CD4-positive, alpha-beta T cell treated with Interleukin-15 for 1 hour (primary cell): Measurements from ENCODE around the gene JADE1.

ENCODE experiments used
- DNase-seq: peaks from one replicate; pipeline ENCODE4 v3.0.0-alpha.2; 2020

Gene JADE1

DNA sequence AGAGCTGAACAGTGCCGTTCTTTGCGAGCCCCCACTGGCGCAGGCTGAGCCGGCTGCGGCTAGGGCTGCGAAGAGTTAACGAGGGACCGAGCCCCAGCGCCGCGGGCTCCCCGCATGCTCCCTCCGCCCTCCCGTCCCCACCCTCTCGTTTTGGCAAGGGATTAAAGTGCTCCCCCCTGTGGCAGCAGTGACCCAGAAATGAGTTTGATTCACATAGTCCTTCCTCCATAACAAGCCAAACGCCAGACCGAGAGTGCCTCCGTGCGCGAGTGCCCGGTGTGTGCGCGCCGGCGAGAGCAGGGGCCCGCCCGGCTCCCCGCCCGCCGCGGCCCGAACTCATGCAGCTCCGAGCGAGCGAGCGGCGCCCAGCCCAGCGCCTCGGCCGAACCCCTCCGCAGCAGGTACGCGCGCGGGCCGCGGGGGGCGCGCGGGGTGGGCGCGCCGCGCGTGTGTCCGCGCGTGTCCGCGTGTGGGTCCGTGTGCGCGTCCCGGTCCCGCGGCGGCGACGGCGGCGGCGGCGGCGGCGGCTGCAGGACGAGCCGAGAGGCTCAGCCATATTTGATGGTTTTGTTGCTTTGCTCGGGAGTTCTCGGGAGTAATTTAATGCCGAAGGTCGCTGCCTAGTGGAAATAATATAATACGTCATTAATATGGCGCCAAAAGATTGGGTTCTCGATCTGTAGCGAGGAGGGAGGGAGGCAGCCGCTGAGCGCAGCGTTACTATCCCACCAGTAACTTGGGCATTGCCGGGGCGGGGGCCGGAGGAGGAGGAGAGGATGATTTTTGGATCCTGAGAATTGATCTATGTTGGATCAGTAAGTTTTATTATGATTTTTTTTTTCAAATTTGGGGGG is at the start of gene JADE1:
Gene JADE1, plus strand, starts transcription at position 224 of the 854 bp plus-strand sequence. CDS start 22,059 bp downstream, outside the sequence.
- DNase-seq = peak; percentile 92

DNA sequence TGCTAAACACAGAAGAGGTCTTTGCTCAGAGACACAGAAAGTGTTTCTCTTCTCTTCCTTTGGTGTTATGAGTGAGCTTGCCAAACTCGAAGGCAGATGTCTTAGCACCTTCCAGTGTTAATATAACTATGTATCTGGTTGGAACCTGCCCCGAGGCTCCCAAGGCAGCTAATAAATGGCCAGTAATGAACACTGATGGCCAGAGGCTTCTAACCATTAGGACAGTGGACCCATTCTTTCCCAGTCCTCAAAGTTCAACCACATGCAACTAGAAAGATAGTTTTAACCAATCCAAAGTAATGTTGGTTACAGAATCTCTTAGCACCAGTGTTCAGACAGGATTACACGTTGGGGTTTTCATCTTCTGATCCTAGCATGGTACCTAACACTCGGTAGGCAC is 42.7 kb upstream of the JADE1 start:
- DNase-seq = no peak

DNA sequence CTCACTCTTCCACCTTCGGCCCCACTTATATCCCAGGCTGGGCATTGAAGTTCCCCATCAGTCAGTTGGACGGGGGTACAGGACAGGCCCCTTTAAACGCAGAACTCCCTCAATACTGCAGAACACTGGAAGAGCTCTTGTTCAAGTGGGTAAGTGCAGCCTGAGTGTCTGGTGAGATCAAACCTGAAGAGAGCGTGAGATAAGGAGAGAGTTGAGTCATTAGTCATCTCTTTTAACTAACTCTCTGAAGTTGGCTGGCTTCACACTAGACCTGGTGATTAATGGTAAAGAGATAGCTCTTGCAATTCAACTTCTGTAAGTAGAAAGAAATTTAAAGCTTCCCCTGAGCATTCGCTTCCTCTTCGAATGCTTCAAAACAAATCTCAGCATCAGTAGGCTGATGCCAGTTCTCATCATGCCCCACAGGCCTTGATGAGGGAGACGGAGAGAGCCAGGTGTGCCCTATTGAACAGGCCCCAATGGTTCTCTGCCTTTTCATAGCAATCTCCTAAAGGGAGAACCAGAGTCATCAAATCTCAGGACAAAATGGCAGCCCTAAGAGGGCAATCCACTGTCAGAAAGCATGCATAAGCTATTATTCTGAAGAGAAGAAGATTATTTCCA is 41.0 kb upstream of the JADE1 start:
- no peak for DNase-seq

DNA sequence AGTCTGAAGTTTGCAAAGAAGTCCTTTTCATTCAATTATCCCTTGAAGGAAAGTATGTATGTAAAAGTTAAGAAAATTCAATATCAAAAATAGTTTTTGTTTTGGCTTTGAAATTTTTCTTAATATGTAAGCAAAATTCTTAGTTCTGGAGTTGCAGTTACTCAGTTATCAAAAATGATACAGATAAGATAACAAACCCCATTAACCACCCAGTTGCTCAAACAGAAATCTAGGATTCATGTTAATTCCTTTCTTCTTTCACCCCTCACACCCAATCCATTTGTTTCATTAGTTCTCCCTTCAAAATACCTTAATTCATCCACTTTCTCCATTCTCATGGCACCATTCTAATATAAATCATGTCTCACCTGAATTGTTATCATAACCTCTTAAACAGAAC is 40.5 kb upstream of the JADE1 start:
- DNase-seq = no peak

DNA sequence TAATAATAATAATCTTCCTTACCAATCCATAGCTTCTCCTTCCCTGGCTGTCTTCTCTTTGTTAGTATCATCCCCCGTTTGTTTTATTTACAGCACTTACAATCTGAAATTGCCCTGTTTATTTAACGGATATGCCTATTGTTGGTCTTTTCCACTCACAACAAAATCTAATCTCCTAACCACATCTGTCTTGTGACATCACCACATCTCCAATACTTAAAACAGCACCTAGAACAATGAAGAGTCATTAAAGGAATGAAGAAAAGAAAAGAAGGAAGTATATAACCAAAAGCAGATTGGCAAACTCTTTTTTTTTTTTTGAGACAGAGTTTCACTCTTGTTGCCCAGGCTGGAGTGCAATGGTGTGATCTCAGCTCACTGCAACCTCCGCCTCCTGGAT is 38.7 kb upstream of the JADE1 start:
- DNase-seq = no peak

DNA sequence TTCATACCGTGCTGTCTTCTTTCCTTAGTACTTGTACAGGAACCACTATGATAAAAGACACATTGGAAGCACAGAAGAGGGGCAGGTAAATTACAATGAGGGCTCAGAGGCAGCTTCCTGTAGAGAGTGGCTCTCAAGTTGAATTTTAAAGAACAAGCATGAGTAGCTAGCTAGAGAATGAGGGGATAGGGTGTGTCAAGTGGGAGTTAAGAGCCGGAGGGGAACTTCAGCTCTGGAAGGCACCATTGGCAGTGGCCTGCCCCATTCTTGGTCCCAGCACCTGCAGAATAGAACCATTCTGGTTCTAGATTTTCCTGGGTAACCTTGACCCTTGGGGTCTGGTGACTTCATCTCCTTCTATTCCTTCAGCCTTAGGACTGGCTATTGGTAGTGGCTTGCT is 34.0 kb upstream of the JADE1 start:
- no peak for DNase-seq

DNA sequence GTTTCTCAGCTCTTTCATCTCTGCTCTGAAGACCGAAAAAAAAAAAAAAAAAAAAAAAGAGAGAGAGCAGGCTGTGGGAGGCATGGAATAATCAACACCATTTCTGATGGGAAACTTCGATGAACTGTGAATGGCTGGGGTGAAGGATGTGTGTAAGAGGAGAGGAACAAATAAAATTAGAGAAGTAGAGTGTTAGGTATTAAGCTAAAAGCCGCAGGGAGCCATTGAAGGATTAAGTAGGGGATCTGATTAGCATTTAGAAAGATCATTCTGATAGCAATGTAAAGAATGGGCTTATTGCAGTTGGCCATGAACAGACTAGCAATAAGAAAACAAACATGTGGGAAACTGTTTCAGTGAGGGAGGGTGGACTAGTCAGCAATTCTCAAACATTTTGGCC is 33.6 kb upstream of the JADE1 start:
- DNase-seq = no peak

DNA sequence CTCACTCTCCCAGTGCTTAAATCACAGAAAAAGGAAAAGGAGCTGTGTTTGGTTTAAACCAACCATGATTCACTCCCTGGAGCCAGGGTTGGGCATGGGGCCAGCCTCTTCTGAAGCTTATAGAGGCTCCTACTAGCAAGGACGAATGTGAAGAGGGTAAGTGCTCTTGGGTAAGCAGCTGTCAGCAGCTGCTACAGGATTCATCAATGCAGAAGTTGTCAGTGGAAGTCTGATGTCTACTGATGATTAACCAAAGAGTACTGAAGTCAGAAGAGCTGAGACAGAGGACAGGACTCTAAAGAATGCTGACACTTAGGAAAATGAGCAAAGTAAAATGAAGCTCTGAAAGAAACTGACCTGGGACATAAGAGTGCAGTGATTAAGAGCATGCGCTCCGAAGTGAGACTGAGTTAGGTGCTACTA is 32.7 kb upstream of the JADE1 start:
- DNase-seq = no peak

DNA sequence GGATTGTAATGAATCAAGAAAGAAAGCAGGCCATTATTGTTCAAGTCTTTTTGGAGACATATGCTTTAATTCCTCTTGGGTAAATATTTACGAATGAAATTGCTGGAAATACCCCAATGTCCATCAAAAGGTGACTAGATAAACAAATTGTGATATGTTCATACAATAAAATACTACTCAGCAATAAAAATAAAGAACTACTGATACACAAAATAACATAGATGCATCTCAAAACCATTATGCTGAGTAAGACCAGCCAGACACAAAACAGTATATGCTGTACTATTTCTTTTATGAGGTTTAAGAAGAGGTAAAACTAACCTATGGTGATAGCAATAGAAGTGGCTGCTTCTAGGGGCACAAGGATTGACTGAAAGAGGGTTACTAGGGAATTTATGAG is 28.8 kb upstream of the JADE1 start:
- no peak for DNase-seq

DNA sequence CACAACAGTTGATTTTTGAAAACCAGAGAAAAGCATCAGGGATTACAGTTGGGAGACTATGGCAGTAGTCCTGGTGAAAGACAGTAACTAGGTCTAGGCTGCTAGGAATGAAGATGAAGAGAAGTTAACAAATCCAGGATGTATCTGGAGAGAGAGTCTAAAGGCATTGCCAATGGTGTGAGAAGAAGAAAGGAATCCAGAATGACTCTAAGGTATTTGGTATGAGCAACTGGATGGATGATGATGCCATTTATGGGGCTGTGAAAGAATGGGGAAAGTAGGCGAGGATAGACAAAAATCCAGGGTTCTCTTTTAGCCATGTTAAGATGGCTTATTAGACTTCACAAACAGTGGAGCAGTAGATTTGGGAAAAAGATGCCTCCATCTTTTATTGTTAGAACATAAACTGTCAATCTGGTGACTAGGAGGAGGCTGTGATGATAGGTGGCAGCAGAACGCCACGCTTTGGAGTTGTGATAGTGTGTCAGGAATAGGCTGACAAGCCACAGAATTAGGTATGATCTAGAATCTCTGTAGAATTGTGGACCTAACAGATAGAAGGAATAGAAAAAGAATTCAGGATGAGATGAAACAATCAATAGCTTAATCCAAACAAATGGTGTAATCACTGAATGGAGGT is 27.3 kb upstream of the JADE1 start:
- DNase-seq = peak; percentile 53

DNA sequence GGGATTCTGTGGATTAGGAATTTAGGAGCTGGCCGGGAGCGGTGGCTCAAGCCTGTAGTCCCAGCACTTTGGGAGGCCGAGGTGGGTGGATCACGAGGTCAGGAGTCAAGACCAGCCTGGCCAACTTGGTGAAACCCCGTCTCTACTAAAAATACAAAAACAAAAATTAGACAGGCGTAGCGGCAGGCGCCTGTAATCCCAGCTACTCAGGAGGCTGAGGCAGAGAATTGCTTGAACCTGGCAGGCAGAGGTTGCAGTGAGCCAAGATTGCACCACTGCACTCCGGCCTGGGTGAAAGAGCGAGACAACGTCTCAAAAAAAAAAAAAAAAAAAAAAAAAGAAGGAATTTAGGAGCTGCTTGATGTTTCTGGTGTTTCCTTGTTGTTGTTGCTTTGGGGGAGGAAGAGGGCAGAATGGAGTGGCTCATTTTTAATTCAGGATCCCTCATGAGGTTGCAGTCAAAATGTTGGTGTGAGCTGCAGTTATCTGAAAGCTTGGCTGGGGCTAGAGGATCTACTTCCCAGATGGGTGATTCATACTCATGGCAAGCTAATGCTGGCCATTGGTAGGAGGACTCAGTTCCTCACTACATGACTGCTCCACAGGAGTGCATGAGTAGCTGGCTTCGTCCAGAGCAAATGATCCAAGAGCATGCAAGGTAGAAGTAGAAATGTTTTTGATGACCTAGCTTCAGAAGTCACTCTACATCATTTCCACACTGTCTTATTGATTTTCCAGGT is 26.5 kb upstream of the JADE1 start:
- no peak for DNase-seq

DNA sequence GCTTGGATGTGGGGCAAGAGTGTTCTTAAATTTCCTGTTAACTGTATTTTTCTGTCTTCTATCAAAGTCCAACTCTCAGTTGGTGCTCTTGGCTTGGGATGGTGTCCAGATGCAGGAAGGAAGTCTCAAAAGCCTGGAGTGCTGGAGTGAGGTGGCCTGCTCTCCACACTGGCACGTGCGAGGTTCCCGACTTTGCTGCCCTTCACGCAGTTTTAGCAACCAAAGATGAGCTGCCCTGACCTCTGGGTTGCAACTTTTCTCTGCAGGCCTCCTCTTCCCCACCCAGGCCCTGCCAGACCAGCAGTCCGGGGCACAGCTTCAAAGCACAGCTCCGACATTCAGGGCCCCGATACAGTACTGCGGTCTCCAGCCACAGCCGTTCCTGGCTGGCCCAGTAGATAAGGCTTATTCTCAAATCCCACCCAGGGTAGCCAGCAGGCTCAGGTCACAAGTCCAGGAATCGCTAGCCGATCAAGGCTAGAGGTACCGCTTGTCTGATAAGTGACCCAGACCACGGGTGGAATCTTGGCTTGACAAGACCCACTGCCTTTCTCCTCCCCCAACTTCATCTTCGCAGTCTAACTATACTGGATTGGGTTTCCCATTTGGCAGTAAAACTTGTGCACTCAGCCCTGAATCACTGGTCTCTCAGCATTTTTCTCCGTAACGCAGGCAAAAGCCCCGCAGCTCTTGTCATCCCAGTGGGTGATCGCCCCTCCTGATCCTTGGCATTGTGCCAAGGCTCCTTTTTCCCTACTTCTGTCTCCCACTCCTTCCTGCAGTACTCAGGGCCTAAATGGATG is 21.8 kb upstream of the JADE1 start:
- DNase-seq = no peak

DNA sequence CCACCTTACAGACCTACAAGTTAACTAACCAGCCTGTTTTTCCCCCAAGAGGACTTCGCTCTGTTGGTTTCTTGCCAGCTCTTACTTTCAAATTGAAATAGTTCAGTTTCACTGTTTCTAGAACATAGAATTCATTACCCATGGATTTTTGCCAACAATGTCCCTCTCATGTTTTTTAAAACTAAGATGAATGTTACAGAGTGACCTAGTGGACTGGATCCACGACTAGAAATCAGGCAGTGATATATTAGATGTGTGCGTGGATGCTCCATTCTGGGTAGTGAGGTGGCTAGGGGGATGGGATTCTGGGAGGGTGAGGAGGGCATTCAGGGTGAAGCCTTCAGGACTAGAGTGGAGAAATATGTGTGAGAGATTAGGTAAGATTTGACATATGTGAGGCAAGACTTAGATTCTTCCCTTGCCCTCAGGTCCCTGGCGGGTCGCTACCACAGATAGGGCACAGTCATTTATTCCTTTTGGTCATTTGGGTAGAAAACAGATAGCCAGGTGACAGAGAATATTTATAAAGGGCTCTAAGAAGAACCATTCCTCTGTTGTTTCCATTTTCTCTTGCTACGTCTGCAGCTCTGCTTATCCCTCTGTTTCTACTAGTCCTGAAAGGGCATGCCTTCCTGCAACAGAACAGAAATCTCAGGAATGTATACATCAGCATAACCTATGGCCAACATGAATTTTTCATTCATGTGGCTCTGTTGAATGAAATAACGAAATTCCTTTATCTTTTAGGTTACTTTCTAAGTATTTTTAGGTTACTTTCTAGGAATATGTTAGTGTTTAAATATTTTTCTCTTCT is 15.4 kb upstream of the JADE1 start:
- DNase-seq = no peak

DNA sequence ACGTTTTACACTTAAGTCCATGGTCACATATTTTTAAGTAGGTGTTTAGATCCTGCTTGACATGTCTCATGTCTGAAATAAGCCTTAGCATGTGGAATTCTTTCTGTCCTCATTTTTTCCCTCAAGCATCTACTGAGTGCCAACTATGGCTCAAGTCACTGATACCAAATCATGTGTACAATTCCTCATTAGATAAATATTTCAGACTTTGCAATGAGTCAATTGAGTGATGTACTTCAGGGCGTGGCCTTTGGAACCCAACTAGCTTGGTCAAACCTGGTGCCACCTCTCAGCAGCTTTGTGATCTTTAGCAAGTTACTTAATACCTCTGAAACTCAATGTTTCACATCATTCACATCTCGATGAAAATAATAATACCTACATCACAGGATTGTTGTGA is 12.6 kb upstream of the JADE1 start:
- DNase-seq = no peak

DNA sequence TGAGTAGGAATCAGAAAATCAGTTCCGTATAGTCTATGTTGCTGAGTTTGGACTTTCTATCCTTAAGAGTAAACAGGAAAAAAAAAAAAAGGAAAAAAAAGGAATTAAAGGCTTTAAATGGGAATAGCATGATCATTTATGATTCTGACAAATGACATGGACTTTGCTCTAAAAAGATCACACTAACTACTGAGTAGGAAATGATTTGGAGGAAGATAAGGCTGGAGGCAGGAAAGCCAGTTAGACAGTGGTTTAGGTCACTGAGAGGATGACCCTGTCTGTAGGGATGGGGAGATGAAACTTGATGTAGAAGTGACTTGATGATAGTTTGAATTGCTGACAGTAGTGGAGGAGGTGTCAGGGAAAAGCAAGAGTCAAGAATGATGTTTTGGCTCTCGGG is 9.2 kb upstream of the JADE1 start:
- DNase-seq = no peak

DNA sequence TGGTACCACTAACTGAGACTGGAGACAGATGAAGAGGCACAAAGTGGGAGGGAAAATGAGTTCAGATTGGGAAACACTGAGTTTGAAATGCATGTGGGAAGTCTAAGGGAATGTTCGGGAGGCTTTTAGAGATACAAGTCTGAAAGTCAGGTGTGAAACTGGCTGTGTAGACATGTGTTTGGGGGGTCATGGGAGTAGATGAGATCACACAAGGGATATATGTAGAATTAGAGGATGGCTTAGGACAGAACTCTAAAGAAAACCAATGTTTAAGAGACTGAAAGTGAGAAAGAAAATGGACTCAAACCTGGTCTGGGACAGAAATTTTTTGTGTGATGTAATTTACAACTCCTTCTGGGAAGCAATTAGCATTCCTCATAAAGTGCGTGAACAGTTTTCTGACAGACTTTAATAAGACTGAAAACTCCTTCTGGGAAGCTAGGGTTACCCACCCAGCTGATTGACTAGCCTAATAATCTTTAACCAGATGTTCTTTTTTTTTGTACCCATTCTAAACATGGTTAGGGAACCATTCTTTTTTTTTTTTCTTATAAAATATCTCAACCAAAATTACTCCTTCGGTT is 8.7 kb upstream of the JADE1 start:
- DNase-seq = no peak

DNA sequence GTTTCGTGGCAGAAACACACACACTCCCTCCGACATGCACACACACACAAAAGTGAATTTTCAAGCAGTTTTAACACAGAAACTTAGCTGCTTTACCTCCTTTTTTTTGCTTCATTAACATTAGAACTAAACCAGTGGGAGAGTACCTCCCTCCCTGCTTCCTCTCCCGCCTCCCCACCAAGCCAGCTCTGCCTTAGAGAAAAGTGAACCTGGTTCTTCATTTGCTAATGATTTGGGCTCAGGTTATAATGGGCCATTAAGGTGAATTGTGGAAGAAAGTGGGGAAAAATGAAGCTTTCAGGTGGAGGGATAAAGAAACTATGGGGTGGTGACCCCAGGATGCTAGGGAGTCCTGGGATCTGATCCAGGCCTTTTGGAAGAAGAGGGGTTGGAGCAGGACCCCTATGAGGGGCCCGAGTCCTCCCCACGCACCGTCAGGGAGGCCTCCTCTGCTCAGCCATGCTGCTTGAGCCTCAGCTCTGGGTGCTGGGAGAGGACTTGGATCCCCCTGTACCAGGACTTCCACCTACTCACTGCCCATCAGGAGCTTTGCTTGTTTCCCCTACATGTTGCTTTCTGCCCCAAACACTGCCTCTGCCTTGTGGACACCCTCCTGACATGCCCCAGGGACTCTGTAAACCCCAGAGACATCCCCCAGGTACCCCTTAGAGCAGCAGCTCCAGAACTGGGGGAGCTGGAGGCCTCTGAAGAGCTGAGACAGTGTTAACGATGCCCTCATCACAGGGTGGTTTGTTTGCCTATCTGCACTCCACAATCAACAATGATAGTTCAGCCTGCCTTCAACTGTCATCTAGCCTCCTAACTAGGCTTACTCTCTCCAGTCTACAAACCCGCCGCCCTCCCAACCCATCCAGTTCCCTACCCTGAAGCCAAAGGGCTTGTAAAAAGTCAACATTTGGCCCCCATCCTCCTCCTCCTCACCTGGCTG is 6.5 kb upstream of the JADE1 start:
- DNase-seq = no peak

DNA sequence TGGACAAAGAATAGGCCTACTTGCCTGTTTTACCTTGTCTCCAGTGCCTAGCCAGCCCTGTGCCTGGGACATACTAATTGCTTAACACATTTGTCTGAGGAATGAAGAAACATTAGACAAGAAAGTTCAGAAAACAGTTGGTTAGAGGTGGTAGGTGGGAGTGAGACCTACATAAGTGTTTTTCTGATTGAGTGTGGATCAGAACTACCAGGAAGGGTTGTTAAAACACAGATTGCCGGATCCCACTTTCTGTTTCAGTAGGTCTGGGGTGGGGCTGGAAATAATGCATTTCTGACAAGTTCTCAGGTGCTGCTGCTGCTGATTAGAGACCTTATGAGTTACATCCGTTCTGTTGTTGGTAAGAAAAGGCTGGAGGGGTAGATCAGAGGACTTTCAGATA is 5.7 kb upstream of the JADE1 start:
- no peak for DNase-seq

DNA sequence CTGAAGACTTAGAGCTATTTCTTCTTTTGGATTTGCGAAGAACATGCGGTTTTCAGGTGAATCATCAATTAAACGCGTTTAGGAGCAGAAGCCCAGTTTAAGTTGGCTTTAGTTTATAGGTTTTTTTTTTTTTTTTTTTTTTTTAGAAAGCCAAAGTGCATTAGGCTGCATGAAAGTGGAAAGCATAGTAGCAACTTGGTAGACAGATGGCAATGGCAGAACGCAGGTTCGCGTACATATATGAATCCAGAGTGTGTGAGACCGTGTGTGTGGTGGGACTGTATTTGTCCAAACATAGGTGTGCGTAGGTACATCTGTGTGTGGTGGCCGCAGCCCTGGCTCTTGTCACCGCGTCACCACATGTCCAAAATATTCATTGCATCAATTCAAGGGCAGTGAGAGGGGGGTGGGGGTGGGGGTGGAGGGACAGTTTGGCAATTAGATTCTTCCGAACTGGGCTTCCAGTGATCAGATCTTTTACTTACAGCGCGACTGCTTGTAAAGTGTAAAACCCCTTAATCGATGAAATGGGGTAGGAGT is 901 bp downstream of the JADE1 start:
- DNase-seq = peak; percentile 24
